HCT116 (cell line): ENCODE results near the gene OR56B1. TPM values are rescaled to one million over a fixed set of nuclear protein-coding genes. Genes with fewer than 3 reads are reported as not detected.

Experiments
- ATAC-seq: fragments of 200-7000 bp; cut with Tn5 transposase; 2 replicates; pipeline ENCODE4 v1.9.1; 2020; ENCODE audit warnings: mild to moderate bottlenecking, moderate library complexity
- BruUV-seq: library from RNA; stranded (reverse); fragments of 400-500 nt; replicated peaks from 2 replicates; lab custom pipeline; 2021; lab: Mats Ljungman, UMichigan
- CTCF ChIA-PET: fragments of 300-600 bp; sonication (Branson Sonifier 250); formaldehyde crosslinking; loops from one replicate; lab custom pipeline; 2021; ENCODE audit warnings: antibody characterized with exemption; lab: Charles Lee
- POLR2A ChIA-PET: fragments of 300-600, 350-600 bp; sonication (Branson Sonifier 250); formaldehyde crosslinking; loops from one replicate; lab custom pipeline; 2021; ENCODE audit warnings: antibody characterized with exemption; lab: Charles Lee
- RAD21 ChIA-PET, 2 experiments: fragments of 300-600 bp; sonication (Branson Sonifier 250); formaldehyde crosslinking; loops; one replicate each; lab custom pipeline; 2023; ENCODE audit warnings: low total read pairs in 2 of 2; ENCODE audit not compliant: uncharacterized antibody in 2 of 2, unreplicated experiment in 2 of 2, low non-redundant PET in 1 of 2; lab: Charles Lee
- DNase-seq: peaks from one replicate; pipeline ENCODE4 v3.0.0-alpha.2; 2010; ENCODE audit warnings: low read depth, low spot score
- H2AFZ ChIP-seq: fragments of 200-600 bp; shearing (Covaris generic), sonication (generic); 2 replicates; pipeline ENCODE4 v1.6.1; 2017; ENCODE audit warnings: low read depth, mixed run types, mixed read lengths, antibody characterized with exemption, low read length; ENCODE audit not compliant: poor library complexity, severe bottlenecking
- H3K27ac ChIP-seq: 2 replicates; pipeline ENCODE4 v1.5.1; 2012; ENCODE audit warnings: low read depth, low read length
- H3K27me3 ChIP-seq: fragments of 200-600 bp; sonication (generic); 2 replicates; pipeline ENCODE4 v1.6.1; 2016; ENCODE audit warnings: mixed run types, low read length, mixed read lengths; ENCODE audit not compliant: insufficient read depth
- H3K36me3 ChIP-seq, 2 experiments: fragments of 200-500 bp in 1 of 2; fragments of 200-600 bp in 1 of 2; sonication (Bioruptor generic) in 1 of 2; sonication (generic) in 1 of 2; 2 replicates each; pipeline versions ENCODE4 v1.5.1 to v1.6.1; 2014 to 2016; ENCODE audit warnings: low read length in 2 of 2, inconsistent platforms in 1 of 2, mixed read lengths in 1 of 2, mixed run types in 1 of 2; ENCODE audit not compliant: insufficient read depth in 2 of 2, control insufficient read depth in 1 of 2
- H3K4me1 ChIP-seq, 2 experiments: fragments of 200-600 bp in 1 of 2; sonication (generic) in 1 of 2; 2 replicates each; pipeline versions ENCODE4 v1.5.1 to v1.6.1; 2012 to 2017; ENCODE audit warnings: low read length in 2 of 2, inconsistent platforms in 1 of 2, mild to moderate bottlenecking in 1 of 2, mixed read lengths in 1 of 2, mixed run types in 1 of 2, moderate library complexity in 1 of 2; ENCODE audit not compliant: insufficient read depth in 2 of 2, control insufficient read depth in 1 of 2
- H3K4me2 ChIP-seq: fragments of 200-600 bp; sonication (generic); 2 replicates; pipeline ENCODE4 v1.6.1; 2017; ENCODE audit warnings: mixed run types, low read length, mixed read lengths
- H3K4me3 ChIP-seq, 2 experiments: fragments of 200-600 bp in 1 of 2; sonication (generic) in 1 of 2; replicated peaks in 1 of 2; 2 replicates each; pipeline ENCODE4 v1.5.1; 2011 to 2016; ENCODE audit warnings: low read length in 2 of 2, control low read depth in 1 of 2, low read depth in 1 of 2, mild to moderate bottlenecking in 1 of 2, mixed read lengths in 1 of 2, mixed run types in 1 of 2
- H3K79me2 ChIP-seq: fragments of 200-600 bp; sonication (generic); 2 replicates; pipeline ENCODE4 v1.6.1; 2017; ENCODE audit warnings: mild to moderate bottlenecking, mixed run types, low read length, moderate library complexity, mixed read lengths; ENCODE audit not compliant: insufficient read depth
- H3K9ac ChIP-seq: fragments of 200-600 bp; sonication (generic); 2 replicates; pipeline ENCODE4 v1.6.1; 2016; ENCODE audit warnings: low read length, mixed read lengths
- H3K9me2 ChIP-seq: fragments of 200-600 bp; sonication (generic), shearing (Covaris generic); 2 replicates; pipeline ENCODE4 v1.6.1; 2017; ENCODE audit warnings: mixed run types, mild to moderate bottlenecking, moderate library complexity; ENCODE audit not compliant: insufficient read depth
- H3K9me3 ChIP-seq, 2 experiments: fragments of 200-500 bp in 1 of 2; fragments of 200-600 bp in 1 of 2; sonication (Bioruptor generic) in 1 of 2; sonication (generic) in 1 of 2; 2 replicates each; pipeline ENCODE4 v1.6.1; 2014 to 2017; ENCODE audit warnings: low read length in 2 of 2, mixed read lengths in 2 of 2, inconsistent platforms in 1 of 2, low read depth in 1 of 2, mild to moderate bottlenecking in 1 of 2, mixed run types in 1 of 2, moderate library complexity in 1 of 2; ENCODE audit not compliant: control insufficient read depth in 1 of 2, insufficient read depth in 1 of 2
- H4K20me1 ChIP-seq: fragments of 200-600 bp; sonication (generic), shearing (Covaris generic); 2 replicates; pipeline ENCODE4 v1.6.1; 2017; ENCODE audit warnings: mixed run types, mild to moderate bottlenecking, moderate library complexity; ENCODE audit not compliant: insufficient read depth
- CBX3 ChIP-seq: IDR thresholded peaks from 2 replicates; pipeline ENCODE4 v1.6.1; 2012; ENCODE audit warnings: low read depth
- CEBPB ChIP-seq: IDR thresholded peaks from 2 replicates; pipeline ENCODE4 v1.6.1; 2012; ENCODE audit warnings: low read depth
- ELF1 ChIP-seq: IDR thresholded peaks from 2 replicates; pipeline ENCODE4 v1.6.1; 2012; ENCODE audit warnings: low read depth, borderline replicate concordance
- EZH2 ChIP-seq: fragments of 200-600 bp; sonication (generic); IDR thresholded peaks from 2 replicates; pipeline ENCODE4 v1.6.1; 2017; ENCODE audit warnings: antibody characterized with exemption, mixed run types
- FOSL1 ChIP-seq: IDR thresholded peaks from 2 replicates; pipeline ENCODE4 v1.6.1; 2012; ENCODE audit warnings: low read depth
- POLR2A ChIP-seq: IDR thresholded peaks from 2 replicates; pipeline ENCODE4 v1.7.0; 2011; ENCODE audit warnings: borderline replicate concordance; ENCODE audit not compliant: insufficient read depth, insufficient read length; ENCODE audit errors: extremely low read depth
- POLR2AphosphoS5 ChIP-seq: IDR thresholded peaks from 2 replicates; pipeline ENCODE4 v1.6.1; 2011; ENCODE audit warnings: mild to moderate bottlenecking, low read depth, low read length, moderate library complexity
- SRF ChIP-seq: IDR thresholded peaks from 2 replicates; pipeline ENCODE4 v1.6.1; 2012; ENCODE audit warnings: low read depth
- TCF7L2 ChIP-seq: IDR thresholded peaks from 2 replicates; pipeline ENCODE4 v1.7.0; 2011; ENCODE audit warnings: borderline replicate concordance, inconsistent platforms; ENCODE audit not compliant: insufficient read depth, insufficient read length; ENCODE audit errors: extremely low read depth
- ZNF274 ChIP-seq: fragments of 200-500 bp; sonication (Bioruptor generic); IDR thresholded peaks from 2 replicates; pipeline ENCODE4 v1.6.1; 2014; ENCODE audit warnings: mild to moderate bottlenecking, low read depth, low read length, inconsistent platforms
- intact Hi-C: fragments of 100-400 bp; cut with micrococcal nuclease; formaldehyde crosslinking; loops from 2 replicates; pipeline ENCODE4 v1.10.0; 2022
- total RNA-seq: library from RNA; stranded (reverse); gene quantifications from one replicate; pipeline ENCODE4 v1.2.1, GENCODE V29; 2021; ENCODE audit not compliant: unreplicated experiment
- TF ChIP-seq, protein P1 (sequence below), 3 experiments: fragments of 200-600 bp in 1 of 3; sonication (generic) in 1 of 3; IDR thresholded peaks in 2 of 3; conservative IDR thresholded peaks in 1 of 3; 2 replicates each; pipeline ENCODE4 v1.5.1; 2012 to 2017; ENCODE audit warnings: low read depth in 2 of 3, low read length in 2 of 3, antibody characterized with exemption in 1 of 3, borderline replicate concordance in 1 of 3, control low read depth in 1 of 3, mild to moderate bottlenecking in 1 of 3, mixed read lengths in 1 of 3, mixed run types in 1 of 3, moderate library complexity in 1 of 3; ENCODE audit not compliant: insufficient read depth in 1 of 3
- TF ChIP-seq, protein P2 (sequence below): IDR thresholded peaks from 2 replicates; pipeline ENCODE4 v1.6.1; 2012
- TF ChIP-seq, protein P3 (sequence below): IDR thresholded peaks from 2 replicates; pipeline ENCODE4 v1.6.1; 2011; ENCODE audit warnings: mild to moderate bottlenecking, low read length, moderate library complexity; ENCODE audit not compliant: insufficient replicate concordance; ENCODE audit errors: extremely low read depth

OR56B1 gene
- total RNA-seq, 1 experiment from 2014 or later = not detected

DNA sequence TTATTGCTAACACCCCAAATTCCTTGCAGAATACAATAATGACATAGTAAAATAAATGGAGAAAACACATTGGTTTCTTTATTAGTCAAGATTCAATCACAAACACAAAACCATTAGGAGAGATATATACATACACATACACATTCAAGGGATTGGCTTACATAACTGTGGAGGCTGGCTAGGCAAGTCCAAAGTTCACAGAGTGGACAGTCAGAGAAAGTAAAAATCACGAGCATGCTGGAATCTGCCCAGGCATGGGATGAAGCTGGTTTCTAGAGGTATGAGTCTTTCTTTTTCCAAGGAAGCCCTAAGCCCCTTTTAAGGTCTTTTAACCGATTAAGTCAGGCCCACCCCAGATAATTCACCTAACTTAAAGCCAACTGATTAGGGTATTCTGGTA is 13.6 kb upstream of the OR56B1 start:
- no peaks in the 10 kb centered on the region for H3K79me2 ChIP-seq
- no peak overlapping the region for H2AFZ ChIP-seq
- no peak overlapping the region for H3K9ac ChIP-seq
- H3K4me1 ChIP-seq = no peaks in the 10 kb centered on the region
- no peak overlapping the region for H3K4me2 ChIP-seq
- CTCF ChIA-PET = no interaction called here
- POLR2A ChIA-PET = no interaction called here
- no peak for TF ChIP-seq CBX3
- no peak for TF ChIP-seq POLR2A
- no peak for TF ChIP-seq POLR2AphosphoS5
- no peak for TF ChIP-seq SRF
- TF ChIP-seq, protein P1, sequence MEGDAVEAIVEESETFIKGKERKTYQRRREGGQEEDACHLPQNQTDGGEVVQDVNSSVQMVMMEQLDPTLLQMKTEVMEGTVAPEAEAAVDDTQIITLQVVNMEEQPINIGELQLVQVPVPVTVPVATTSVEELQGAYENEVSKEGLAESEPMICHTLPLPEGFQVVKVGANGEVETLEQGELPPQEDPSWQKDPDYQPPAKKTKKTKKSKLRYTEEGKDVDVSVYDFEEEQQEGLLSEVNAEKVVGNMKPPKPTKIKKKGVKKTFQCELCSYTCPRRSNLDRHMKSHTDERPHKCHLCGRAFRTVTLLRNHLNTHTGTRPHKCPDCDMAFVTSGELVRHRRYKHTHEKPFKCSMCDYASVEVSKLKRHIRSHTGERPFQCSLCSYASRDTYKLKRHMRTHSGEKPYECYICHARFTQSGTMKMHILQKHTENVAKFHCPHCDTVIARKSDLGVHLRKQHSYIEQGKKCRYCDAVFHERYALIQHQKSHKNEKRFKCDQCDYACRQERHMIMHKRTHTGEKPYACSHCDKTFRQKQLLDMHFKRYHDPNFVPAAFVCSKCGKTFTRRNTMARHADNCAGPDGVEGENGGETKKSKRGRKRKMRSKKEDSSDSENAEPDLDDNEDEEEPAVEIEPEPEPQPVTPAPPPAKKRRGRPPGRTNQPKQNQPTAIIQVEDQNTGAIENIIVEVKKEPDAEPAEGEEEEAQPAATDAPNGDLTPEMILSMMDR (IDR thresholded peaks at IDR 0.05 in 2 of 3, conservative IDR thresholded peaks at IDR 0.05 in 1 of 3; ENCODE audit: borderline replicate concordance in 1 of 3, insufficient read depth in 1 of 3, low read depth in 2 of 3, low read length in 2 of 3) = no peak
- TF ChIP-seq, protein P2, sequence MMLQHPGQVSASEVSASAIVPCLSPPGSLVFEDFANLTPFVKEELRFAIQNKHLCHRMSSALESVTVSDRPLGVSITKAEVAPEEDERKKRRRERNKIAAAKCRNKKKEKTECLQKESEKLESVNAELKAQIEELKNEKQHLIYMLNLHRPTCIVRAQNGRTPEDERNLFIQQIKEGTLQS = no peak
- TF ChIP-seq, all 23 proteins: peak for 0
- no peak overlapping the region for H3K4me3 ChIP-seq
- ATAC-seq (no peak), DNase-seq (no peak)
- H3K9me3 ChIP-seq = no peaks in the 10 kb centered on the region
- no TSS peak for BruUV-seq
- RAD21 ChIA-PET = no interaction called here
- H3K36me3 ChIP-seq = no peaks in the 10 kb centered on the region
- intact Hi-C loops = no loop called here
- peaks cover 86% of the 10 kb centered on the region for H3K27me3 ChIP-seq
- H4K20me1 ChIP-seq = no peaks in the 10 kb centered on the region
- no peak overlapping the region for H3K27ac ChIP-seq
- no peaks in the 10 kb centered on the region for H3K9me2 ChIP-seq

DNA sequence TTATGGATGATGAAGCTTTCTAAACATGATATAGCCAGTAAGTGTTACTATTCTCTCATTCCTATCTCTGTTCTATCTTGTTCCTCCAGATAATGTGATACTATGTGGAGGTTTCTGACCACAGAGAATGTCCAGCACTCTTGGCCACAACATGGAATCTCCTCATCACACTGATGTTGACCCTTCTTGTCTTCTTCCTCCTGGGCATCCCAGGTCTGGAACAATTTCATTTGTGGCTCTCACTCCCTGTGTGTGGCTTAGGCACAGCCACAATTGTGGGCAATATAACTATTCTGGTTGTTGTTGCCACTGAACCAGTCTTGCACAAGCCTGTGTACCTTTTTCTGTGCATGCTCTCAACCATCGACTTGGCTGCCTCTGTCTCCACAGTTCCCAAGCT is 9.9 kb upstream of the OR56B1 start:
- Histone ChIP-seq H3K9ac (no peak overlapping the region), H4K20me1 (no peaks in the 10 kb centered on the region), H3K27me3 (peaks cover 85% of the 10 kb centered on the region), H3K4me3 (no peak overlapping the region), H3K36me3 (no peaks in the 10 kb centered on the region), H3K9me3 (no peaks in the 10 kb centered on the region), H3K4me1 (no peaks in the 10 kb centered on the region), H3K4me2 (no peak overlapping the region), H3K9me2 (no peaks in the 10 kb centered on the region), H3K27ac (no peak overlapping the region), H3K79me2 (no peaks in the 10 kb centered on the region), H2AFZ (no peak overlapping the region)
- no TSS peak for BruUV-seq
- ChIA-PET RAD21 (no interaction called here), POLR2A (no interaction called here), CTCF (no interaction called here)
- DNase-seq = no peak
- no peak for ATAC-seq
- intact Hi-C loops = no loop called here
- no peak for TF ChIP-seq FOSL1
- no peak for TF ChIP-seq ELF1
- TF ChIP-seq CEBPB = no peak
- TF ChIP-seq, protein P3, sequence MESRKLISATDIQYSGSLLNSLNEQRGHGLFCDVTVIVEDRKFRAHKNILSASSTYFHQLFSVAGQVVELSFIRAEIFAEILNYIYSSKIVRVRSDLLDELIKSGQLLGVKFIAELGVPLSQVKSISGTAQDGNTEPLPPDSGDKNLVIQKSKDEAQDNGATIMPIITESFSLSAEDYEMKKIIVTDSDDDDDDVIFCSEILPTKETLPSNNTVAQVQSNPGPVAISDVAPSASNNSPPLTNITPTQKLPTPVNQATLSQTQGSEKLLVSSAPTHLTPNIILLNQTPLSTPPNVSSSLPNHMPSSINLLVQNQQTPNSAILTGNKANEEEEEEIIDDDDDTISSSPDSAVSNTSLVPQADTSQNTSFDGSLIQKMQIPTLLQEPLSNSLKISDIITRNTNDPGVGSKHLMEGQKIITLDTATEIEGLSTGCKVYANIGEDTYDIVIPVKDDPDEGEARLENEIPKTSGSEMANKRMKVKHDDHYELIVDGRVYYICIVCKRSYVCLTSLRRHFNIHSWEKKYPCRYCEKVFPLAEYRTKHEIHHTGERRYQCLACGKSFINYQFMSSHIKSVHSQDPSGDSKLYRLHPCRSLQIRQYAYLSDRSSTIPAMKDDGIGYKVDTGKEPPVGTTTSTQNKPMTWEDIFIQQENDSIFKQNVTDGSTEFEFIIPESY = no peak
- TF ChIP-seq EZH2 = no peak
- no peak for TF ChIP-seq ZNF274
- TF ChIP-seq, protein P2 = no peak
- TF ChIP-seq TCF7L2 = no peak
- TF ChIP-seq POLR2A = no peak
